WI38 (cell line): ENCODE results near the gene PYY.

Experiments
- H3K4me3 ChIP-seq: 2 replicates; pipeline ENCODE4 v1.5.1; 2011; ENCODE audit warnings: low read depth, mild to moderate bottlenecking, control low read depth, low read length
- CTCF ChIP-seq: IDR thresholded peaks from 2 replicates; pipeline ENCODE4 v1.5.1; 2012; ENCODE audit warnings: low read depth, mild to moderate bottlenecking, control low read depth, low read length

The PYY gene

DNA sequence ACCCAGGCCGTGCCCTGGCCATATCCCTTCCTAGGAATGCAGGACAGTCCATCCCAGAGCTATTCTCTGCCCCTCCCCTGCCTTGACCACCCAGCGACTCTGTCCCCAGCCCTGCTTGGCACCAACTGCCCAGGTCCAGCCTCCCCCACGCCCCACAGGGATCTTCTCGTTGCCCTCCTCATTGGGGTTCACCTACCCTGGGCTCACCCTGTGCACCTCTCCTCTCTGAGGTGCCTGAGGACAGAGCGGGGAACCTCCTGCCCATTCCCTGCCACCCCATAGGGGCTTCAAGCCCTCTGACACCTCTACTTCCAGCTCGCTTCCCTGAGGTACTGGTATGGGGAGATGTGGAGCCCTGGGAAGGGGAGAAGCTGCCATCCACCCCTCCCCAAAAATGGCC, 40.2 kb downstream of the PYY start:
- no peak overlapping the region for H3K4me3 ChIP-seq
- TF ChIP-seq CTCF, result no peak

- TF ChIP-seq CTCF, result no peak
- H3K4me3 ChIP-seq, result no peak overlapping the region
These were observed 41.0 kb downstream of the PYY start for GRCh38 chr17:43912635-43913304.

- TF ChIP-seq CTCF, result no peak
- H3K4me3 ChIP-seq, result no peak overlapping the region
These were observed 41.8 kb downstream of the PYY start for GRCh38 chr17:43911904-43912303.

DNA sequence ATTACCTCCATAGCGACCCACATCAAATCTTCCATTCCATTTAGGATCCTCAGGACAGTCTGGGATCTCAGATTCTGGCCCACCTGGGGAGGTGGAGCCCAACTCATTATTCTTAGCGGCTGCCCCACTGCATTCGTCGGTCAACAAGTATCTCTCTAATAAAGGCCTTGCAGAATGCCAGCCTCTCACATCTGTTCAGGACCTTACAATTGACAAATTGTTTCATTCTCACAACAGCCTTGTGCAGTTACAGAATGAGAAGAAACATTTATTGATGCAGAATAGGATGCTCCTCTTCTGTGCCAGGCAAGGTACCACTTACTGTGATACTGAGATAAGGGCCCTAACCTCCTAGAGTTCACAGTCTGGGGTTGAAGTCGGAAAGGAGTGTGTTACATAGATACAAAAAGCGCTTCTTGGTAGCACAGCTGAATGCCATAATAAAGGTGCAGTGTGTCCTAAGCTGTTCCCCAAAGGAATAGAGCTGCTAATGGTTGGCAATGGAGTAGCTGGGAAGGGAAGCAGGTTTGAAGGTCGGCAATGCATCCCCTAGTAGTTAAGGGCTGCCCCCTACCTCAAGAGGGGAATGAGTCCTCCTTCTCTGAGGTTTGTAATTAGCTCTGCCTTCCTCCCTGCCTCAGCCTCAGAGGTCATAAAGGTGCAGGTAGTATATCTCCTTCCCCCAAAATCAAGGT, 44.1 kb downstream of the PYY start:
- no peak overlapping the region for H3K4me3 ChIP-seq
- TF ChIP-seq CTCF, result no peak

DNA sequence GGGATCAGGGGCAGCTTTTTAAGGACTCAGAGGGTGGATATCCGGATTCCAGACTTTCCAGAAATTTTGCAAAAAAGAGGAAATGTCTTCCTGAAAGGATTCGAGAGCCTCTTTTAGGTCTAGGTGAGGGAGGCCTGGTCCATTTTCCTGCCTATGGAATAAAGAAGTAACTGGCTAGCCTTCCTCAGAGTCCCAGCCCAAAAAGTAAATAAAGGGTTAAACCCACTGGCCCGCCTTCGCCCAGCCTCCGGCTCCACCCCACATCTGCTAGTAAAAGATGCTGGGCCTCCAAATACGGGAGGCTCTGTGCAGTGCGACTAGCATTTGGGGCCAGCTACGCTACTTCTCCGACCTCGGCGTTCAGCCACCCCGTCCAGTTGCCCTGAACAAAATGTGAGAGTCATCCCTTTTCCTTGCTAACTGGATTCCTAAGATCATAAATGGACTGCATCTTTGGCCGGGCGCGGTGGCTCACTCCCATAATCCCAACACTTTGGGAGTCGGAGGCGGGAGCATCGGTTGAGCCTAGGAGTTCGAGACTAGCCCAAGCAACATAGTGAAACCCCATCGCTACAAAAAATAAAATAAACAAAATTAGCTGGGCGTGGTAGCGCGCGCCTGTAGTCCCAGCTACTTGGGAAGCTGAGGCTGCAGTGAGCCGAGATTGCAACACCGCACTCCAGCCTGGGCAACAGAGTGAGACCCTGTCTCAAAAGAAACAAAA, 45.6 kb downstream of the PYY start:
- peak overlapping the region; percentile 59 for H3K4me3 ChIP-seq
- TF ChIP-seq CTCF, result no peak

GRCh38 chr17:43907425-43907981, 46.2 kb downstream of the PYY start, which contains the start of gene MPP2:
MPP2 (minus strand) TSS chr17:43907536; CDS start chr17:43904460, 3,076 bp downstream.
- H3K4me3 ChIP-seq, result peak within 1 kb of the TSS; percentile 59
- TF ChIP-seq CTCF, result 0 out of 2 replicates have a peak, but pooled peaks have one; percentile 16
